Measurements from ENCODE around the gene PSMC5. TPM values are rescaled to one million over a fixed set of nuclear protein-coding genes. Genes with fewer than 3 reads are reported as not detected.

Gene PSMC5
- total RNA-seq (2022), result 91.4 and 95.1 TPM in 2 replicates
- Bru-seq, nascent RNA, result percentile 84 among the genes with signal in this experiment
- BruChase-seq, experiment 1, labeled RNA remaining after a 6-hour chase, result percentile 95 among the genes with signal in this experiment
- BruChase-seq, experiment 2, labeled RNA remaining after a 2-hour chase, result percentile 87 among the genes with signal in this experiment
- long read RNA-seq, transcript PSMC5-203 (12 exons, 1,680 nt), result minor isoform, 23 of 223 reads
- long read RNA-seq, transcript PSMC5-201 (12 exons, 1,579 nt), result major isoform, 175 of 223 reads
- long read RNA-seq, partial matches to known transcripts, result 4 of 223 reads
- long read RNA-seq, other reads (novel, unspliced or antisense), result 18 of 223 reads

DNA sequence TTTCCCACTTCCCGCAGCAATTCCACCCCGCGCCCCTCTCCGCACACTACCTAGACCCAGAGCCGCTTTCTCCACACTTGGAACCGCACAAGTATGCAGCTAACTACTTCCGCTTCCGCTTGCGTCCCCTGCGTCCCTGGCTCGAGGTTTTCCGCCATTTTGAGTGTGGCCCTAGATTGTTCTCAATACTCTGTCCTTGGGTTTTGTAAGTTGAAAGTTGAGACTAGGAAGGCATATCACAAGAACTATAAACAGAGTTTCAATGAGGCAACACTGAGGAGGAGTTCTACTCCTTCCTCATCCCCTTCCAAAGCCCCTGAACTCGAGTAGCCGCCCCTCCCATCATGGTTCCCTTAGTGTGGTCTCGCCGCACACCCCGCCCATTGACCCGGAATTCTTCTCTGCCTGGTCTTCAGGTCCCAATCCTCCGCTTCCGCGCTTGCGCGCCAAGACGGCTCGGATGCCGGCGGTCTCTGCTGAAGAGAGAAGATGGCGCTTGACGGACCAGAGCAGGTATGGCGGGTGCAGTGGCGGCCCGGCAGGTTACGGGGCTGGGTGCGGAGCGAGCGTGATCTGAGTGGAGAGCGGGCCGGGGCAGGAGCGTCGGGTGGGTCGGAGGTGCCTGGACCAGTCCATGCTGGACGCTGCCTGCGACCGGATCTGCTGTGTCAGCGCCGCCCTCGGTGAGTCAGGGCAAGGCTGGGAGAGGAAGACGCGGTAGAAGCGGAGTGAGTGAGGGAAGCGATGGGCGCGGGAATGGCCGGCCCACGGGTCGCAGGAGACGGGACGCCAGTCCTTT, at the start of gene PSMC5, which contains the start of gene FTSJ3:
Gene PSMC5 (plus strand): TSS at position 430 of the 799 bp plus-strand sequence. CDS start 60 bp downstream, at position 490.
Gene FTSJ3 (minus strand): TSS at position 662 of the 799 bp plus-strand sequence. CDS start 761 bp downstream, outside the sequence.
- TF ChIP-seq CTCF (IDR thresholded peaks at IDR 0.05; ENCODE audit: unreplicated experiment), result peak; percentile 36
- DNase-seq, result peak; percentile 89
- Mint-ChIP-seq H3K9me3 (ENCODE audit: low read depth, unreplicated experiment) (no peaks in the 10 kb centered on the region), H3K27ac (ENCODE audit: unreplicated experiment) (peak within 1 kb of the TSS; percentile 97), H3K27me3 (ENCODE audit: unreplicated experiment) (no peaks in the 10 kb centered on the region), H3K36me3 (ENCODE audit: insufficient read depth, unreplicated experiment) (peaks cover 65% of the 10 kb centered on the region), H3K4me1 (ENCODE audit: low read depth, unreplicated experiment) (no peaks in the 10 kb centered on the region), H3K4me3 (ENCODE audit: low read depth, unreplicated experiment) (peak within 1 kb of the TSS; percentile 99)
- intact Hi-C loops (cut with micrococcal nuclease; ENCODE audit: unreplicated experiment), result no loop called here
- CTCF ChIA-PET, result interaction anchor here (0.8 to 1.1 kb wide), 3 partner anchors 11 to 53 kb away, joined by 3 to 5 read pairs (median 3); partner anchors contain the start of genes CCDC47 and DDX42
- BruUV-seq (replicated peaks), result no TSS peak

- TF ChIP-seq CTCF (IDR thresholded peaks at IDR 0.05; ENCODE audit: unreplicated experiment), result no peak
- H3K27ac Mint-ChIP-seq (ENCODE audit: unreplicated experiment), result peak overlapping the region; percentile 17
- CTCF ChIA-PET, result interaction anchor here (0.8 kb wide), 1 partner anchor 74 kb away, joined by 3 read pairs; no protein-coding TSS in a partner anchor
- no peaks in the 10 kb centered on the region for H3K9me3 Mint-ChIP-seq (ENCODE audit: low read depth, unreplicated experiment)
- BruUV-seq (replicated peaks), result no TSS peak
- H3K27me3 Mint-ChIP-seq (ENCODE audit: unreplicated experiment), result no peaks in the 10 kb centered on the region
- peaks cover 26% of the 10 kb centered on the region for H3K36me3 Mint-ChIP-seq (ENCODE audit: insufficient read depth, unreplicated experiment)
- no peak overlapping the region for H3K4me3 Mint-ChIP-seq (ENCODE audit: low read depth, unreplicated experiment)
- DNase-seq, result peak; percentile 49
- peaks cover 69% of the 10 kb centered on the region for H3K4me1 Mint-ChIP-seq (ENCODE audit: low read depth, unreplicated experiment)
- intact Hi-C loops (cut with micrococcal nuclease; ENCODE audit: unreplicated experiment), result no loop called here
Measured at GRCh38 chr17:63780507-63780906, 46.7 kb upstream of the PSMC5 start.

- Mint-ChIP-seq H3K4me1 (ENCODE audit: low read depth, unreplicated experiment) (peaks cover 64% of the 10 kb centered on the region), H3K27me3 (ENCODE audit: unreplicated experiment) (no peaks in the 10 kb centered on the region)
Measured at GRCh38 chr17:63780928-63781327, 46.3 kb upstream of the PSMC5 start.

More at GRCh38 chr17:63780928-63781327, 46.3 kb upstream of the PSMC5 start:
- Mint-ChIP-seq H3K9me3 (ENCODE audit: low read depth, unreplicated experiment) (no peaks in the 10 kb centered on the region), H3K27ac (ENCODE audit: unreplicated experiment) (peak overlapping the region; percentile 17), H3K36me3 (ENCODE audit: insufficient read depth, unreplicated experiment) (peaks cover 25% of the 10 kb centered on the region), H3K4me3 (ENCODE audit: low read depth, unreplicated experiment) (peak overlapping the region; percentile 0)
- CTCF ChIA-PET, result no interaction called here
- BruUV-seq (replicated peaks), result no TSS peak
- intact Hi-C loops (cut with micrococcal nuclease; ENCODE audit: unreplicated experiment), result no loop called here
- no peak for DNase-seq
- TF ChIP-seq CTCF (IDR thresholded peaks at IDR 0.05; ENCODE audit: unreplicated experiment), result no peak

All from Calu3 (cell line).